Activated CD4-positive, CD25-positive, alpha-beta regulatory T cell treated with anti-CD3 and anti-CD28 coated beads, Interleukin-2, amount 50 U/mL, for 72 hours (primary cell): ENCODE data around the gene BTNL8.
"Not testable (repeated sequence)": the region's sequence is repeated elsewhere in the genome, so short reads cannot be mapped to it uniquely, and the experiment has no call there.

Source experiments
- DNase-seq: peaks from one replicate; pipeline ENCODE4 v3.0.0; 2021

Gene BTNL8

DNA sequence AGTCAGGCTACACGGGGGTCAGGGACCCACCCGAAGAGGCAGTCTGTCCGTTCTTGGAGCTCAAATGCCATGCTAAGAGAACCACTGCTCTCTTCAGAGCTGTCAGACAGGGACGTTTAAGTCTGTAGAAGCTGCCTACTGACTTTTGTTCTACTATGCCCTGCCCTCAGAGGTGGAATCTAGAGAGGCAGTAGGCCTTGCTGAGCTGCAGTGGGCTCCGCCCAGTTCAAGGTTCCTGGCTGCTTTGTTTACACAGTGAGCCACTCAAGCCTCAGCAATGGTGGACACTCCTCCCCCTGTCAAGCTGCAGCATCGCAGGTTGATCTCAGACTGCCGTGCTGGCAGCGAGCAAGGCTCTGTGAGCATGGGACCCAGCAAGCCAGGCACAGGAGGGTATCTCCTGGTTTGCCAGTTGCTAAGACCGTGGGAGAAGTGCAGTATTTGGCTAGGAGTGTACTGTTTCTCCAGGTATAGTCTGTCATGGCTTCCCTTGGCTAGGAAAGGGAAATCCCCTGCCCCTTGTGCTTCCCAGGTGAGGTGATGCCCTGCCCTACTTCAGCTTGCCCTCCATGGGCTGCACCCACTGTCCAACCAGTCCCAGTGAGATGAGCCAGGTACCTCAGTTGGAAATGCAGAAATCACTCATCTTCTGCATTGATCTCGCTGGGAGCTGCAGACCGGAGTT is 13.0 kb upstream of the BTNL8 start:
- DNase-seq, result not testable (repeated sequence)

DNA sequence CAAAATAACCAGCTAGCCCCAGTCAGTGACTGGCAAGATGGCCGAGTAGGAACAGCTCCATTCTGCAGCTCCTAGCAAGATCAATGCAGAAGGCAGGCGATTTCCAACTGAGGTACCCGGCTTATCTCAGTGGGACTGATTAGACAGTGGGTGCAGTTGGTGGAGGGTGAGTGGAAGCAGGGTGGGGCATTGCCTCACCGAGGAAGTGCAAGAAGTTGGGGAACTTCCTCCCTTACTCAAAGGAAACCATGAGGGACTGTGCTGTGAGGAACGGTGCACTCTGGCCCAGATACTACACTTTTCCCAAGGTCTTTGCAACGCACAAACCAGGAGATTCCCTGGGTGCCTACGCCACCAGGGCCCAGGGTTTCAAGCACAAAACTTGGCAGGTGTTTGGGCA is 9.6 kb upstream of the BTNL8 start:
- no peak for DNase-seq

DNA sequence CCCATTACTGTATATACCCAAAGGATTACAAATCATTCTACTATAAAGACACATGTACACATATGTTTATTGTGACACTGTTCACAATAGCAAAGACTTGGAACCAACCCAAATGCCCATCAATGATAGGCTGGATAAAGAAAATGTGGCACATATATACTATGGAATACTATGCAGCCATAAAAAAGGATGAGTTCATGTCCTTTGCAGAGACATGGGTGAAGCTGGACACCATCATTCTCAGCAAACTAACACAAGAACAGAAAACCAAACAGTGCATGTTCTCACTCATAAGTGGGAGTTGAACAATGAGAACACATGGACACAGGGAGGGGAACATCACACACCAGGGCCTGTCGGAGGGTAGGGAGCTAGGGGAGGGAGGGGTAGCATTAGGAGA is 3.6 kb upstream of the BTNL8 start:
- DNase-seq, result not testable (repeated sequence)

DNA sequence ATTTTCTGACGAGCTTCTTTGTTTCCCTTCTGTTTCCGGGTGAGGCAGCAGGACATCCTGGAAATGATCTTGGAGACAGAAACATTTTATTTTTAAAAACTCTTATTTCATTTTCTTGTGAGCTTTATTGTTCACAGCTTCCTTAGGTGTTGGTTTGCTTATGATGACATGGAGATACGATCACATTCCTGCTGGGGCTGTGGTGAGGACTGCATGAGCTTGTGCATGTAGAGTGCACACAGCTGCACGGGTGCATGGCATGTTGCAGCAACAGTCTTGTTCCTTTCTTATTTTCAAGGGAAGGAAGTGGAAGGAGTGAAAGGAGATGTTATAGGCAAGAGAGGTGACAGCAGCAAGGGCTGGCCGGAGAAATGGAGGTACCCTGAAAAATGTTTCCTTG is 1.2 kb downstream of the BTNL8 start:
- DNase-seq, result no peak

- DNase-seq, result no peak
Observed at GRCh38 chr5:180901319-180902009, 2.5 kb downstream of the BTNL8 start.

- DNase-seq, result no peak
Observed at GRCh38 chr5:180908400-180908799, 9.4 kb downstream of the BTNL8 start.

- no peak for DNase-seq
Observed at GRCh38 chr5:180908998-180909731, 10.2 kb downstream of the BTNL8 start.

DNA sequence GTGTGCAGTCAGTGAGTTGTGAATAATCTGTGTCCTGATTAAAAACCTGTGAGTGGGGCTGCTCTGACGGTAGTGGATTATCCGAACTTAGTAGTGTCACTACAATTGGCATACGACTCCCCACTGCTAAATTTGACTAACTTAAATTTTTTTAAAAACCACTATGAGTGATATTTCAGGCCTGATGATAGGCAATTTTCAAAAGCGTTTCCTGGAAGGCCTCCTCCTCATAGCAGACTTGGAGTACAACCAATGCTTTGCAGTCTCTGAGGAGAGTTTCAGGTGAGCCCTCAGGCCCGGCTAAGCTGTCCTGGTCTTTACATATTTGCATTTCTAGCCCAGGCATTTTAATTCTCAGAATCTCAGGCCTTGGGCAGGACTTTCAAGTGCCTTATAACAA is 10.8 kb downstream of the BTNL8 start:
- no peak for DNase-seq

GRCh38 chr5:180910182-180910581 is 11.2 kb downstream of the BTNL8 start:
- no peak for DNase-seq

DNA sequence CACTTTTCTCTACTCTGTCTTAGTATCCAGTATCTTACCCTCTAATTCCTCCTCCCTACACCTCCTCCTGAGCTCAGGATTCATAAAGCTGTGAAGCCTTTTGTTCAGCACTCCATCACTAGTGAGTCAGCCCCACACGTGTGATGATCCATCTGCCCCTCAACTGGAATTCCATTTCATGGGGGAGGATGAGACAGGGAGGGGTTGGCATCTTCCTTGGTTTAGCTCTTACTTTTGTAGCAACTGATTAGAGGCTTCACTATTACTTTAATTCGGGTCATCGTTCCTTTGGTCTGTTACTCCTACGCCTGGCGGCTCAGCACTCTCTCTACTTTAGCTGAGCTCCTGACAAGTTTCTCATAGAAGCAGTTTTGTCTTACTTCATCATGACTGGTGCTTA is 11.8 kb downstream of the BTNL8 start:
- no peak for DNase-seq

- DNase-seq, result no peak
Observed at GRCh38 chr5:180914646-180915045, 15.7 kb downstream of the BTNL8 start.

GRCh38 chr5:180915924-180916323 is 17.0 kb downstream of the BTNL8 start:
- DNase-seq, result no peak

DNA sequence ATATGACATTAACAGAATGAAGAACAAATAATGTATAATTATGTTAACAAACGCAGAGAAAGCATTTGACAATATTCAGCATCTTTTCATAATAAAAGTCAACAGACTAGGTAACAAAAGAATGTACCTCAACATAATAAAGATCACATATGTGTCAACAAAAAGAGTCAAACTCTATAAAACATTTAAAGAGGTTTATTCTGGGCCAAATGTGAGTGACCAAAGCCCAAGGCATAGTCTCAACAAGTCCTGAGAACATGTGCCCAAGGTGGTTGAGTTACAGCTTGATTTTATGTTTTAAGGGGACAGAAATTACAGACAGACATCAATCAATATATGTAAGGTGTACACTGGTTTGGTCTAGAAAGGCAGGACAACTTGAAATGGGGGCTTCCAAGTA is 19.4 kb downstream of the BTNL8 start:
- DNase-seq, result no peak

- DNase-seq, result no peak
Observed at GRCh38 chr5:180920710-180921109, 21.8 kb downstream of the BTNL8 start.

- DNase-seq, result no peak
Observed at GRCh38 chr5:180922932-180923331, 24.0 kb downstream of the BTNL8 start.

DNA sequence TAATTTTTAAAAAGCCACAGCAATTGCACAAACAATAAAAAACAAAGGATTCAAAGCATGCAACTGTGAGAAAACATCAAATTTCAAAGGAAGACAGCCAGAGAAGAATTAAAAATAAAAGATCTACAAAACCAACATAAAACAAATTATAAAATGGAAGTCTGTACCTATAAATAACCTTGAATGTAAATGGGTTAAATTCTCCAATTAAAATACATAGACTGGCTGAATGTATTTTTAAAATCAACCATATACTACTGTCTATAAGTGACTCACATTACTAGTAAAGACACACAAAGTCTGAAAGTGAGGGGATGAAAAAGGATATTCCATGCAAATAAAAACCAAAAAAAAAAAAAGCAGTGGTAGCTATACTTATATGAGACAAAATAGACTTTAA is 33.7 kb downstream of the BTNL8 start:
- no peak for DNase-seq

DNA sequence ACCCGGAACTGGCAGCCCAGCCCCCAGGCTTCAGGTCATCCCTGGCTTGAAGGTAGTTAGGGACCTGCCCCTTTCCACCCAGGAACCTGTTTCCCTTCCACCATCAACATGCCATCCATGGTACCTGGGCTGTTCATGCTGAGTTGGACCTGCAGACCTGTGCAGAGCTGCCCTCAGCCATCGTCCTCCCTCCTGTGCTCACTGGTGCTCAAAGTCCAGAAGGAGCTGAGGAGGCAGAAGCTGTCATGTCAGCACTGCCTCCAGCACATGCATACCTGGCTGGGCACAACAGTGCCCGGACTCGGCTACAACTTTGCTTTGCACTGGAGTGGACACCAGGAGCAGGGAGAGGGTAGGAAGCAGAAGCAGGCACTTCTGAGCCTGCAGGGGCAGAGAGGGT is 36.2 kb downstream of the BTNL8 start:
- DNase-seq, result no peak

DNA sequence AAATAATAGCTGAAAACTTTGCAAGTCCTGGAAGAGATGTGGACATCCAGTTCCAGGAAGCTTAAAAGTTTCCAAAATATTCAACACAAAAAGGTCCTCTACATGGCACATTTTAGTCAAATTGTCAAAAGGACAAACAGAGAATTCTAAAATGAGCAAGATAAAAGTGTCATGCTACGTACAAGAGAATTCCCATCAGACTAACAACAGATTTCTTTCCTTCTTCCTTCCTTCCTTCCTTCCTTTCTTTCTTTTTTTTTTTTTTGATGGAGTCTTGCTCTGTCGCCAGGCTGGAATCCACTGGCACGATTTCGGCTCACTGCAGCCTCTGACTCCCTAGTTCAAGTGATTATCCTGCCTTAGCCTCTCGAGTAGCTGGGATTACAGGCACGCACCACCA is 39.3 kb downstream of the BTNL8 start:
- DNase-seq, result no peak

DNA sequence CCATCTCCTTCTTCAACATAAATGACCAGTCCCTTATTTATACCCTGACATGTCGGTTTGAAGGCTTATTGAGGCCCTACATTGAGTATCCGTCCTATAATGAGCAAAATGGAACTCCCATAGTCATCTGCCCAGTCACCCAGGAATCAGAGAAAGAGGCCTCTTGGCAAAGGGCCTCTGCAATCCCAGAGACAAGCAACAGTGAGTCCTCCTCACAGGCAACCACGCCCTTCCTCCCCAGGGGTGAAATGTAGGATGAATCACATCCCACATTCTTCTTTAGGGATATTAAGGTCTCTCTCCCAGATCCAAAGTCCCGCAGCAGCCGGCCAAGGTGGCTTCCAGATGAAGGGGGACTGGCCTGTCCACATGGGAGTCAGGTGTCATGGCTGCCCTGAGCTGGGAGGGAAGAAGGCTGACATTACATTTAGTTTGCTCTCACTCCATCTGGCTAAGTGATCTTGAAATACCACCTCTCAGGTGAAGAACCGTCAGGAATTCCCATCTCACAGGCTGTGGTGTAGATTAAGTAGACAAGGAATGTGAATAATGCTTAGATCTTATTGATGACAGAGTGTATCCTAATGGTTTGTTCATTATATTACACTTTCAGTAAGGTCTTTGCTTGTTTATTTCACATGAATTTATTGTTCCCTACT is 51.5 kb downstream of the BTNL8 start:
- no peak for DNase-seq

DNA sequence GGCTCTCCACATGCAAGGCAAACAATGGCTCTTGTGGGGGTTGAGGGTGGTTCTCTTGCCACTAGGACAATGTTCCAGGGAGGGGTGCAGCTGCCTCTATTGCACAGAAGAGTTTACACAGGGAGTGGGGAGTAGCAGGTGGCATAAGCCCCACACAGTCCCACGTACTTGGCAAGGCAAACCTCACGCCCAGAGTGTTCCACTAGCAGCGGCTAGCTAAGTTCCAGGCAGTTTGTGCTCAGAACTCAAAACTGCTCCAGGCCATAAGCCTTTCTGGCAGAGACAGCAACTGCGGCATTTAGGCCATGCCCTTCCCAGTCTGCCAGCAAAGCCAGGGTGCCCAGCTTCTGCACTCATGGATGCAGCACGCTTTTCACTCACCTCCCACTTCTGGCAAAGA is 60.7 kb downstream of the BTNL8 start:
- DNase-seq, result no peak

DNA sequence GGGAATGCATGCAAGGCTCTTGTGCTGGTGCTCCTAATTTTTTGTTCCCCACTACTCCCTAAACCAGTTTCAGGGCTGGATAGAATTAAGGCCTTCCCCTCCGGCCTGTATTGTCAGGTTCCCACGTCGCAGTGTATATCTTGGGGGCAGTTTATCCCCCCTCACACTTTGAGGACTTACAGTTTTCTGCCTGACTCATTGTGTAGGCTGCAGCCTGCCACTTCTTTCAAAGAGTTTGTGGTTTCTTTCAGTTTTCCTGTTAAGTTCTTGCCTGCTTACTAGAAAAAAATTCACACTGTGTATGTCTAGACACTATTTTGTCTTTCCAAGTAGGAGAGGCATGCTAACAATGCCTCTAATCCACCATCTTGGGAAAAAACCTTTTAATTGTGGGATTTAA is 61.2 kb downstream of the BTNL8 start:
- DNase-seq, result no peak

DNA sequence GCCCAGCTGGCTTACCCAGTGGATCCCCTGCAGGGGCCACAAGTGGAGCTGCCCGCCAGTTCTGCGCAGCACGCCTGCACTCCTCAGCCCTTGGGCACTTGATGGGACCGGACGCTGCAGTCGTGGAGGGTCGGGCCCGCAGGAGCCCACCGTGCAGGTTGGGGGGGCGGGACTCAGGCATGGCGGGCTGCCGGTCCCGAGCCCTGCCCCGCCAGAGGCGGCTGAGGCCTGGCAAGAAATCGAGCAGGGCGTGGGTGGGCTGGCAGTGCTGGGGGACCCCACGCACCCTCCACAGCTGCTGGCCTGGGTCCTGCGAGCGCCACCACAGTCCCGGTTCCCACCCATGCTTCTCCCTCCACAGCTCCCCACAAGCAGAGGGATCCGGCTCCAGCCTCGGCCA is 70.4 kb downstream of the BTNL8 start:
- DNase-seq, result no peak

DNA sequence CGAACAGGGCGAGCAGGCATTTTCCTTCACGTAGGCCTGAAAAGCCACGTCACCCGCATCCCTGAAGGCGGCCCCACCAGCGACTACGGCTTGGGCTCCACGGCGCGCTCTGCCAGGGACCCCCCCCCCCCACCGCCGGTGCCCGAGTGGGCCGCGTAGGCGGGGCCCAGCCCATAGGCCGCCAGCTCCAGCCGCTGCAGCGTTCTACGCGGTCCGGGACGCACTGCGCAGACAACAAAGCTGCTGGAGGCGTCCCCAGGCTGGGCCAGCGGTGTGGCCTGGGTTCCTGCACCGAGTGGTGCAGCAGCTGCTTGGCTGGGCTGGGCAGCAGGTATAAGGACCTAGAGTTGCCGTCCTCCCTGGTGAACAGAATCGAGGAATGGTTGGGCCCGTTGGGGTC is 71.4 kb downstream of the BTNL8 start:
- DNase-seq, result no peak

- DNase-seq, result no peak
Observed at GRCh38 chr5:180970875-180971274, 71.9 kb downstream of the BTNL8 start.
